AG04449 (cell line): ENCODE data around the gene GLOD4.
"Not testable (repeated sequence)": the region's sequence is repeated elsewhere in the genome, so short reads cannot be mapped to it uniquely, and the experiment has no call there.

Experiments
- CTCF ChIA-PET: fragments of 350-600 bp; formaldehyde crosslinking; extraction: SDS; loops from one replicate; lab custom pipeline; 2021; ENCODE audit warnings: antibody characterized with exemption; lab: Yijun Ruan, JAX
- POLR2A ChIA-PET: fragments of 400-600, 350-600 bp; formaldehyde crosslinking; extraction: SDS; loops from one replicate; lab custom pipeline; 2020; ENCODE audit warnings: antibody characterized with exemption, inconsistent platforms; lab: Yijun Ruan, JAX
- DNase-seq: peaks from one replicate; pipeline ENCODE4 v3.0.0-alpha.2; 2010; ENCODE audit warnings: low read depth, low spot score
- H3K4me3 ChIP-seq: 2 replicates; pipeline ENCODE4 v1.5.1; 2011; ENCODE audit warnings: low read depth, mild to moderate bottlenecking, control low read depth, low read length
- TF ChIP-seq, protein P1 (sequence below): IDR thresholded peaks from one replicate; pipeline ENCODE4 v1.5.1; 2011; ENCODE audit warnings: mild to moderate bottlenecking, moderate library complexity, low read length, control low read depth, inconsistent platforms; ENCODE audit not compliant: insufficient read depth; ENCODE audit errors: missing control alignments

The GLOD4 gene

DNA sequence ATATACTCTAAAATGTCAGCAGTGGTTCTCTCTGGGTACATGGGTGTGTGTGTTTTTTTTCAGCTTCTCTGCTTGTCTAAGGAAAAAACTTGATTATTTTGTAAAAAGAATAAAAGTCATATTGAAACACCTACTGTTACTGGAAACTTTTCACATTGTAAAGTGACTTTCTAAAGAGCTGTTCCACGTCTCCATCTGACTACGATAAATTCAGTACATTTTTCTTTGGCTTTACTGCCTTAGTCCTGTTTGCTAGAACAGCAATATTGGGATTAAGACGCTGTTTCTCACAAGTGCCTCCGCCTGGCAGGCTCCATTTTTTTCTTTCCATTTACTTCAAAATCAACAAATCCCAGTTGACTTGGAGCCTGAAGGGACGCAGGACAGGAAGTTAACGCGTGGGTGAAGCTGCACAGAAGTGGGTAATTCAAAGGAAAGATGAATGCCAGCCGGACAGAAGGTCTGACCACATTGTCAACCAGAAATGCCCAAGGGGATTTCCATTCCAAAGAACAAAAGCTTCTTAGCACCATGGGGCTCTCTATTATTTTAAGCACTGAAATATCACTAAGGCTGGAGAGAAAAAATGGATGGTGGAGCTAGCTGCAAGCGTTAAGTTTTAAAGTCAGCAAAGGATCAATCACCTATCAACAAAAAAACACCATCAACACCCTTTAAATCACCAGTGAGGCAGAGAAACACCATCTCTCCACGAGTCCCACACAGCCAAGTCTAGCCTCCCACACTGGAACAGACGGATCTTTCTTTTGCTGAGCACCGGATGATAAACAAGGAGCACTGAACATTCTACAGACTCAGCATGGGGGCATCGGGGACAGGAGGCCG, 8.4 kb downstream of the GLOD4 start:
- TF ChIP-seq, protein P1, sequence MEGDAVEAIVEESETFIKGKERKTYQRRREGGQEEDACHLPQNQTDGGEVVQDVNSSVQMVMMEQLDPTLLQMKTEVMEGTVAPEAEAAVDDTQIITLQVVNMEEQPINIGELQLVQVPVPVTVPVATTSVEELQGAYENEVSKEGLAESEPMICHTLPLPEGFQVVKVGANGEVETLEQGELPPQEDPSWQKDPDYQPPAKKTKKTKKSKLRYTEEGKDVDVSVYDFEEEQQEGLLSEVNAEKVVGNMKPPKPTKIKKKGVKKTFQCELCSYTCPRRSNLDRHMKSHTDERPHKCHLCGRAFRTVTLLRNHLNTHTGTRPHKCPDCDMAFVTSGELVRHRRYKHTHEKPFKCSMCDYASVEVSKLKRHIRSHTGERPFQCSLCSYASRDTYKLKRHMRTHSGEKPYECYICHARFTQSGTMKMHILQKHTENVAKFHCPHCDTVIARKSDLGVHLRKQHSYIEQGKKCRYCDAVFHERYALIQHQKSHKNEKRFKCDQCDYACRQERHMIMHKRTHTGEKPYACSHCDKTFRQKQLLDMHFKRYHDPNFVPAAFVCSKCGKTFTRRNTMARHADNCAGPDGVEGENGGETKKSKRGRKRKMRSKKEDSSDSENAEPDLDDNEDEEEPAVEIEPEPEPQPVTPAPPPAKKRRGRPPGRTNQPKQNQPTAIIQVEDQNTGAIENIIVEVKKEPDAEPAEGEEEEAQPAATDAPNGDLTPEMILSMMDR: no peak
- ChIA-PET POLR2A (no interaction called here), CTCF (interaction anchor here (0.8 to 3.2 kb wide), 5 partner anchors 10 to 207 kb away, joined by 3 to 11 read pairs (median 4); partner anchors contain the start of gene GEMIN4)
- H3K4me3 ChIP-seq: no peak overlapping the region
- DNase-seq: no peak

DNA sequence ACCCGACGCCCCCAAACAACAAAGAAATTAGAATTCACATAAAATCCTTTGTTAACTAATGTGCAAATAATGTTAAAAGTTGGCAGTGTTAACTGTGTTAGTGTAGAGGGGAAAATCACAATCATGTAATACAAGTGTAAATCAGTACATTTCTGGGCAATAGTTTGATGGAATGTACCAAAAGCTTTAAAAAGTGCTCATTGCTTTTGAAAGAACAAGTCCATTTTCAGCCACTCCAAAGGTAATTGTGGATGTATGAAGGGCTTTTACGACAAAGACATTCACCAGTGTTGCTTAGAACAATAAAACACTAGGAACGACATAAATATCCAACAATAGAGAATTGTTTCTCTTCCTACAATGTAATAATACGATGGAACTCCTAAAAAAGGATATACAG, 9.1 kb downstream of the GLOD4 start:
- no peak for DNase-seq
- POLR2A ChIA-PET: no interaction called here
- no peak overlapping the region for H3K4me3 ChIP-seq
- CTCF ChIA-PET: interaction anchor here (0.8 to 3.2 kb wide), 2 partner anchors 18 to 20 kb away, joined by 4 to 11 read pairs; partner anchors contain the start of gene GEMIN4
- TF ChIP-seq, protein P1: no peak

DNA sequence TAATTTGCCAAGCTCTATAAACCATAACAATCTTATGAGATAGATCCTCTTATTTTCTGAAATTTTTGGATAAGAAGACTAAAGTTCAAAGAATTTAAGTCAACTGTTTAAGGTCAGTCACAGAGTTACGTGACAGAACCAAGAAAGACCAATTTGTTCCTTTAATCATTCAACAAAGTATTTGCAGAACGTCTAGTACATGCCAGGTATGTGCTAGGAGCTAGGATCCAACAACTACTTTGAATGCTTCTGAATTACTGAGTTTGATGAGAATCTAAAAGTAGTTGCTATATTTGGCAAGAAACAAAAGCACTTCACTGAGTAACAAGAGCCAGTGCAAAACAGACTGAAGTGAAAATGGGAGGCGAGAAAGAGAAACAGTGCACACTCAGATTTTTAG, 15.0 kb downstream of the GLOD4 start:
- CTCF ChIA-PET: interaction anchor here (0.7 to 1.3 kb wide), 4 partner anchors 13 to 232 kb away, joined by 3 to 4 read pairs (median 4); partner anchors contain the start of gene GEMIN4
- DNase-seq: no peak
- POLR2A ChIA-PET: no interaction called here
- H3K4me3 ChIP-seq: no peak overlapping the region
- TF ChIP-seq, protein P1: no peak

DNA sequence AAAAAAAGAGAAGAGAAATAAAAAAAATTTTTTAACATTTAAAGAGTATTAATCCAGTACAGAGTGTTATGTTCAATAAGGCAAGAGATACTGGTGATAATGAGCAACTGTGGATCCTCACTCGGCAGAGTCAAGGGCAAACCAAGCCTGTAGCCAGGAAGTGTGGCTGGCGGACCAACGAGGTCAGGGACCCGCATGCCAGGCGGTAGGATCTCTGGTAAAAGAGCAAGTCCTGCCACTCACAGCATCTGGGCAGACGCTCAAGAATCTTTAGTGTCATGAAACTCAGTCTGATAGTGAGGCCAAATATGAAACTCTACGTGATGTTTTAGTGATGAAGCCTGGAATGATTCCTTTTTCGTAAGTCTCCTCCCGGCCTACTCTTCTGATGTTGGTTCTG, 21.7 kb downstream of the GLOD4 start:
- CTCF ChIA-PET: interaction anchor here (2.3 to 3.9 kb wide), 2 partner anchors 7 to 220 kb away, joined by 17 to 19 read pairs; partner anchors contain the start of genes GEMIN4 and NXN
- no peak for DNase-seq
- POLR2A ChIA-PET: no interaction called here
- TF ChIP-seq, protein P1: no peak
- H3K4me3 ChIP-seq: no peak overlapping the region

DNA sequence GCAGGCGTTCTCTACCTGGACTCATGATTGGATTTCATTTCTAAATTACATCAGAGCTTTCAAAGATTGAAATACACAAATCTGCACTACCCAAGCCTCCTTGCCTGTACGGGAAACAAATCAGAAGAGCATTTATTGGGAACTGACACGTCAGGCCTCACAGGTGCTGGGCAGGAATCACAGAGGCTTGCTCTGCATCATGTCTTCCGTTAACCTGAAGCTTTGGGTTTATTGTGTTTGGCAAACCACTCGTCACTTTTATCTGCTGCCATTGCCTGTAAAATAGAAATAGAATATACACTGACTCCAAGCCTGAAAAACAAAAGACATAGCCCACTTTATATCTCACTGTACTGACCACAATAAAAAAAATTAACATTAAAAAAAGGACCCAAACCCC, 22.1 kb downstream of the GLOD4 start:
- TF ChIP-seq, protein P1: no peak
- ChIA-PET POLR2A (no interaction called here), CTCF (interaction anchor here (3.9 kb wide), 1 partner anchor 220 kb away, joined by 19 read pairs; the partner anchor contains the start of gene NXN)
- DNase-seq: no peak
- no peak overlapping the region for H3K4me3 ChIP-seq

DNA sequence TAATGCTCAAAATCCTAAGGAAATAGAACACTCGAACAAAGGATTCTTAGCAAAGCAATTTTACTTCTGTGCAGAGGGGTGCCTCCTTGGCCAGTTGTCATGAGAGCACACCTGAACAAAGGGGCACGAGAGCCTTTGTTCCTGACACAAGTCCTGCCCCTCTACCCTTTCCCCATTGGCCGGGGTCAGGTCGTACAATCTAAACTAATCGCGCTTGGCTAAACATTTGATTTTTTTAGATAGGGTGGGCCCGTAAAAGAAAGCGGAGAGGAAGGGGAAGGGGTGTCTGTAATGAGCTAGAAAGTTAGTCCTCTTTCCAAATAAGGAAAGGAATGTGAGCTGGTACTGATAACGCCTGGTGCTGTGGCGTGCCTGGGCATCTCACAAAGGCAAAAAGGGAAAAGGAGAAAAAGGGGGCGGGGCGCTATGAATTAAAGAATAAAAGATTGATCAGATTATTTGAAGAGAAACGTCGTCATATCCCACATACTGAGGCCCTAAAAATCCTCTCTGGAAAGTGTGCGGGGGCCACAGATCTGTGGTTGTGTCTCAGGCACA, 26.0 kb downstream of the GLOD4 start:
- H3K4me3 ChIP-seq, DNase-seq, POLR2A ChIA-PET: not testable (repeated sequence)
- CTCF ChIA-PET: interaction anchor here (1.3 to 6.7 kb wide), 3 partner anchors 11 to 225 kb away, joined by 7 to 53 read pairs (median 15); partner anchors contain the start of gene NXN

DNA sequence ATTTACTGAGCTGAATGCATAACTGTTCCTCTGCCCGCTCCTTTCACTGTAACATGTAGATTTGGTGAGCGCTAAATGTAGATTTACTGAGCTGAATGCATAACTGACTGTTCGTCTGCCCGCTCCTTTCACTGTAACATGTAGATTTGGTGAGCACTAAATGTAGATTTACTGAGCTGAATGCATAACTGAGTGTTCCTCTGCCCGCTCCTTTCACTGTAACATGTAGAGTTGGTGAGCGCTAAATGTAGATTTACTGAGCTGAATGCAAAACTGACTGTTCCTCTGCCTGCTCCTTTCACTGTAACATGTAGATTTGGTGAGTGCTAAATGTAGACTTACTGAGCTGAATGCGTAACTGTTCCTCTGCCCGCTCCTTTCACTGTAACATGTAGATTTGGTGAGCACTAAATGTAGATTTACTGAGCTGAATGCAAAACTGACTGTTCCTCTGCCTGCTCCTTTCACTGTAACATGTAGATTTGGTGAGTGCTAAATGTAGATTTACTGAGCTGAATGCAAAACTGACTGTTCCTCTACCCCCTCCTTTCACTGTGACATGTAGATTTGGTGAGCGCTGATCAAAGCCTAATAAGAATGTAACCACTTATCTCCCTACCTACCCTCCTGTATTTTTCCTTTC, 26.6 kb downstream of the GLOD4 start:
- H3K4me3 ChIP-seq, DNase-seq: not testable (repeated sequence)
- POLR2A ChIA-PET: interaction anchor here (1.0 kb wide), 1 partner anchor 22 kb away, joined by 4 read pairs; no protein-coding TSS in a partner anchor
- CTCF ChIA-PET: interaction anchor here (0.6 to 6.7 kb wide), 10 partner anchors 11 to 369 kb away, joined by 3 to 53 read pairs (median 4); partner anchors contain the start of genes NXN and TIMM22
